HG02870 (cell line): ENCODE results near the gene KIAA1671.
"Not testable (repeated sequence)": the region's sequence is repeated elsewhere in the genome, so short reads cannot be mapped to it uniquely, and the experiment has no call there.

Experiments
- ATAC-seq: cut with Tn5 transposase; IDR thresholded peaks from one replicate; pipeline ENCODE4 v1.9.1; 2021; ENCODE audit warnings: mild to moderate bottlenecking, moderate library complexity; ENCODE audit not compliant: unreplicated experiment

KIAA1671 gene

DNA sequence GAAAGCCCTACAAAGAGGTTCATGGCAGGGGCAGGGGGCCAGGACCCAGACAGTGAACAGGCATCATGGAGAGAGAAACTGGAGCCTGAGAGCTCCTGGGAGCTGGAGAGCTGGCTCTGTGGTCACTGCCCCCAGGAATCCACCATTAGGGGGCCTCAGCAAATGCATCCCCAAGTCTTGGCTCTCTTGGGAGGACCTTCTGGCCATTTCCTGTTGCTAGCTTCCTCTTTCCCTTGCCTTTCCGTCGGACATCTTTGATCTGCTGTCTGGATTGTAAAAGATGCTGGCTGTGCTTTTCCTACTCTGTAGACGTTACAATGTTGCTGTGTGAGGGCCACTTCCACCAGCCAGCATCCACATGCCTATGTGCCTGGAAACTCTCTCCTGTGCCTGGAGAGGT is 259.8 kb downstream of the KIAA1671 start:
- ATAC-seq, result no peak

DNA sequence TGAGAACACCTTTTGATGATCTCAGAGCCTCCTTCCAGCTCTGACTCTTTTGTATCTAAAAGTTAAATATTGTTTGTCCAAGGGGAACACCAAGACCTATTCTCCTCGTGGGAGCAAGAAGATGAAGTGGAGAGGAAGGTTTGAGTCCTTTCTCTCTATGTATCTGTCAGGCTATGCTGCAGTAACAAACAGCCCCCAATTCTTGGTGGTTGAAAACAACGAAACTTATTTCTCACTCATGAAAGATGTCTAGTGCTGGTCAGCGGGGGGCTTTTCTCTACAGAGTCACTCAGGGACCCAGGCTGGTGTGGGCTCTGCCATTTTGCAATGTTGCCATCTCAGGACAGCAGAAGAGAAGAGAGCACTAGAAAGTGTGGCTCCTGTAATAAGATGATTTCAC is 260.7 kb downstream of the KIAA1671 start:
- no peak for ATAC-seq

DNA sequence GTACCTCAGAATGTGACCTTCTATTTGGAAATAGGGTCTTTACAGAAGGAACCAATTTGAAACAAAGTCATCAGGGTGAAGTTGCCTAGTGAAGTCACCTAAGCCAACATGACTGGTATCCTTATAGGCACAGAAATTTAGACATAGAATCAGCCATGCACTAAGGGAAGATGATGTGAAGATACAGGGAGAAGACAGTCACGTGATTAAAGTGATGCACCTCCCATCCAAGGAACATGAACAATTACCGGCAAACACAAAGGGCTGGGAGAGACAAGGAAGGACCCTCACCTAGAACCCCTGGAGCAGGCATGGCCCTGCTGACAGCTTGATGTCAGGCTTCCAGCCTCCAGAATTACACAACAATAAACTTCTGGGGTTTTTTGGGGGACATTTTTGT is 263.7 kb downstream of the KIAA1671 start:
- ATAC-seq, result no peak

DNA sequence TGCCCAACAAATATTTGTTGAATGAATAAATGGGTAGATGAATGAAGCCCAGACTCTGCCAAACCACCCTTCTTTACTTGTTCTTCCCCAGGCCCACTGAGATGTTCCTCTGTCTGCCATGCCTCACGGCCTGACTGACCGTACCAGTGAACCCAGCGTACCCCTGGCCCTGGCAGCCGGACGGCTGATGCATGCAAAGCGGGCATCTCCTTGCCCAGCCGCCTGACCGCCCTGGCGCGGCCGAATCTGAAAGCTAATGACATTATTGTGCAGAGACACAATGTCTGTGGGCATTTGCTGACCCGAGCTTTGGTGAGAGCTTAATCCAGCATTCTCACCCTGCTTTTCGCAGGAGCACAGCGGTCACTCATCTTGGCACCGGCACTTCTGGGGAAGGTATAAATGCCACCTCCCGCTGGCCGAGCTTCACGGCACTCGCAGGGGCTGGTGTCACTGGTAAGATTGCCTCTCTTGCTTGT is 266.7 kb downstream of the KIAA1671 start, which contains the start of gene CRYBB2:
CRYBB2 (plus strand) TSS at position 429 of the 479 bp plus-strand sequence. CDS start 1,791 bp downstream, outside the sequence.
- ATAC-seq, result no peak

DNA sequence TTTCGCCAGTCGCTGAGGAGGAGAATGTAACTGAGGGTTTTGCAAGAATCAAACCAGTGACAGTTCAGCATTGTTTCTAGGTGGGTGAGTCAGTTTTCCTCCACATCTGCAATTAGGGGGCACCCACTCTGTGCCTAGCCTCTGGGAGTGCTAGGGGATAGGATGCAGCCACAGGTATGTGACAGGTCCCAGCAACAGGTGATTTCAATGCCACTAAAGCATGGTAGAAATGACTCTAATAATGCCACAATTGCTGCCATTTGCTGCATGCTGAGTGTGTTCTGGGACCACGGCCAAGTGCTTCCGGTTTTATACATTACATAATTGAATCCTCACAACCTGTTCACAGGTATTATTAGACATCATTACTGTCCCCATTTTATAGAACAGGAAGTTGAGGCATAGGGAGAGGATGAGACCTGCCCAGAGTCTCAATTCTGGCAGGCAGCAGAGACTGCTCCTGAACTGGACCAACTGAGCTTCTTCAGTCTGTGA is 267.5 kb downstream of the KIAA1671 start:
- no peak for ATAC-seq

DNA sequence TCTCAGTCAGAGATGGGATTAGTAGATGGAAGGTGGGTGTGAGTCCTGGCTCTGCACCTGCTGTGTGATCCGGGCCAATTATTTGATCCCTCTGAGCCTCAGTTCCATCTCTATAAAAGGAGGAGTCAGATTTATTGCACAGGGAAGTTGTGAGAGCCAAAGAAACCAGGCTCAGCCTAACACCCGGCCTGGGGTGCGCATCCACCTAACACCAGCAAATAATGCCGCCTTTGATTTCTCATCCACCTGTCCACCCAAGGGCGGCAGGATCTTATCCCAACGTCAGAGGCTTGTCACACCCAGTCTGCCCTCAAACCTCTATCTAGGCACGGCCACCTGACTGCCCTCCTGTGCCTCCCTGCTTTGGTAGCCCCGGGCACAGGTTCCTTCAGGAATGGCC is 269.3 kb downstream of the KIAA1671 start:
- ATAC-seq, result no peak

DNA sequence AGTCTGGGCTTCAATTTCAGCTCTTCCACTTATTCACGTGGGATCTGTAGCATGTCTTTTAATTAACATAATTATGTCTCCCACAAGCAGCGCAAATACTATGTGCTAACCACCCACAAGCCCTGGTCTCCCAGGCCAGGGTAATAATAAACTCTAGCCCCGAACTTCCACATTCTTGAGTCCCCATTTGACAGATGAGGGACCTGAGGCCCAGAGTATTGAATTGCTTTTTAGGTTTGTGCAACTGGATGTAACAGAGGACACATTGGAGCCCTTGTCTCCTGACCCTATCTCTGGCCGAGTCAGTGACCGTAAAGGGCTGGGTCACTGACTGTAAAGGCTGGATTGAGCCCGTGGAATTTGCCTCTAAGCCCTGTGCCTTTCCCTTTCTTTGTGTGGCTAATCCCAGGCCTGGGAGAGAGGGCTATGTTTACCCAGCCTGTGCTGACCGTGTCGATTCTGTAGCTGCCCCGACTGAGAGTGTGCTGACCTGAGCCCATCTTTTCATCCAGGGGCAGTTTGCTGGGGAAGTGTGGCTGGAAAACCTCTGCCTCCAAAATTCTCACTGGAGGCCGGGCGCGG is 270.8 kb downstream of the KIAA1671 start:
- ATAC-seq, result no peak

DNA sequence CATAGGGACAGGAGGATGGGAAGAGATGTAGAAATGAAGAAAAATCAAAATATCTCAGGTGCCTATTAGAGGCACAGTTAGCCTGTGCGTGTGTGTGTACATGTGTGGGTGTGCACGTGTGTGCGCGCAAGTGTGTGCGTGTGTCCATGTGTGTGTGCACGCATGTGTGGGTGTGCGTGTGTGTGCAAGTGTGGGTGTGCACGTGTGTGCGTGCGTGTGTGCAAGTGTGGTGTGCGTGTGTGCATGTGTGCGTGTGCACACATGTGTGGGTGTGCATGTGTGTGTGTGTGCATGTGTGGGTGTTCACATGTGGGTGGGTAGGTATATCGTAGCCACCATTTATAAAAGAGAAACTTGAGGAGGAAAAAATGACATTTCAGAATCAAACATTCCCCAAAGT is 276.3 kb downstream of the KIAA1671 start:
- no peak for ATAC-seq

DNA sequence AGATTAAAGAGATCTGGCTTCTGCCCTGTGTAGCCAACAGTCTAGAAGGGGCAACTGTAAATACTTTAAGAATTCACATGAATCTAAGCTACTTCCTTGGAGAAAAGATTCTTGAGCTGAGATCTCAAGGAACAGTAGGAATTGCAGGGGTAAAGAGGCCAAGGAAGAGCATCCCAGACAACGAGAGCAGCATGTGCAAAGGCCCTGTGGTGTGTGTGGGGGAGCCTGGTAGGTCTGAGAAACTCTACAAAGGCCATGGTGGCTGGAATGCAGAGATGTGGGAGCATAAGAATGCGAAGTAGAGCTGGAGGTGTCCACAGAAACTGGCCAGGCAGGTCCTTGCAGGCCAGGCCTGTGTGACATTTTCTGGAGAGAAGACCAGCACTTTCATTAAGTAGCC is 278.2 kb downstream of the KIAA1671 start:
- ATAC-seq, result not testable (repeated sequence)

DNA sequence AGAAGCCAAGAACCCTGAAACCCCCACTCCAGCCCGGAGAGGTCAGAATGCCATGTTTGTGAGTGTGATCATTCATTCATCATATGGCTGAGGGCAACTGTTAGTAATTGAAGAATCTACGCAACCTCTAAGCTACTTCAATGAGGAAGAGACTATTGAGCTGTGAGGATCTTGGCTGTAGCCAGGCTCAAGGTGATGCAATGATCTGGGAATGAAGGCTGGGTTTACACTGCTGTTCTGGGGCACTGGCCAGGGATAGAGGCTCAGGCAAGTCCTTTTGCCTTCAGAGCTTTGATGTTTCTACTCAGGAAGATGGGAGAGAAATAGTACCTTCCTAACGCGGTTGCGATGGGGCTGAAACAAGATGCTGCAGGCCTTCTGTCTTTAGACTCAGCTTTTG is 279.8 kb downstream of the KIAA1671 start:
- no peak for ATAC-seq

DNA sequence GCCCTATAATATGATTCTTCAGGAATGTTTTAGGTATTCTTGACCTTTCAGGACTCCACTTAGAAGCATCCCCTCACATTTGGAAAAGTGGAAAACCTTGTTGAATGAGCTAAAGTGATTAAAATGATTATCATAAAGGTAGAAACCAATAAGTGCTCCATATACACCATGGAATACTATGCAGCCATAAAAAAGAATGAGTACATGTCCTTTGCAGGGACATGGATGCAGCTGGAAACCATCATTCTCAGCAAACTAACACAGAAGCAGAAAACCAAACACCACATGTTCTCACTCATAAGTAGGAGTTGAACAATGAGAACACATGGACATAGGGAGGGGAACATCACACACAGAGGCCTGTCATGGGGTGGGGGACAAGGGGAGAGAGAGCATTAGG is 281.2 kb downstream of the KIAA1671 start:
- ATAC-seq, result not testable (repeated sequence)

DNA sequence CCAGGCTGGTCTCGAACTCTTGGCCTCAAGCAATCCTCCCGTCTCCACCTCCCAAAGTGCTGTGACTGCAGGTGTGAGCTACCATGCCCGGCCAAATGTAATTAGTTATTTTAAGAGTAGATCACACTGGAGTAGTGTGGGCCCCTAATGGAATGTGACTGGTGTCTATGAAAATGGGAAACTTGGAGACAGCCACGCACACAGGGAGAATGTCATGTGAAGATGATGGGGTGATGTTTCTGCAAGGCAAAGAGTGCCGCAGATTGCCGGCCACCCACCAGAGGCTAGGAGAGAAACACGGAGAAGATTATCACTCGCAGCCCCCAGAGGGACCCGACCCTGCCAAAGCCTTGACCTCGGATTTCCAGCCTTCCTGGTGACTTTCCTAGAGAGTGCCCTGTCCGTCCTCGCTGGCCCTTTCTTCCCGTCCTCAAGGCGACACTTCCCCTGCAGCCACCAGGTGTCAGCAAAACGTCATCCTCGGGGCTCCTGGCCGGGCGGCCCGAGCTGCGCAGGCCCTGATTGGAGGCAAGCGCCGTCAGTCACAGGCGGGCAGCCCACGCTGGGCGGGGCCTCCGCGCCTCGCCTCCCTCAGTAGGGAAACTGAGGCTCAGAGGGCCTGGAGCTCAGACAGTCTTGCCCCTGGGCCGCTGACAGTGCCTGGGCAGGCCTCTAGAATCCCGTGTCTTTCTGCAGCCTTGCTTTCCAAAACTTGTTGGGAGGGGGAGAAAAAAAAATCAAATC is 283.2 kb downstream of the KIAA1671 start:
- ATAC-seq, result no peak

DNA sequence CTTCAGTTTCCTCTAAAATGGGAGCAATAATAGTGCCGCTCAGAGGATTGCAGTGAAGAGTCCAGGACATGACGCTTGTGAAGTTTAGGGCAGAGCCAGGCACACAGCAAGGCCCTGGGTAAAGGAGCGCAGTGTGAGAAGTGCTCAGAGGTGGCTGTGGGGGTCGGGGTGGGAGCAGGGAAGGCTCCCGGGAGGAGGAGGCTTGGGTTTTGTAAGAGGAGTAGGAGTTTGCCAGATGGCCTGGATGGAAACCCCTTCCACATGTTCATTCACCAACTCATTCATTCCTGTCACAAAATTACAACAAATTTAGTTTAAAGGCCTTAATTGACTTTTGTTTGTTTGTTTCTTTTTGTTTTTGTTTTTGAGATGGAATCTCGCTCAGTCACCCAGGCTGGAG is 283.9 kb downstream of the KIAA1671 start:
- no peak for ATAC-seq

DNA sequence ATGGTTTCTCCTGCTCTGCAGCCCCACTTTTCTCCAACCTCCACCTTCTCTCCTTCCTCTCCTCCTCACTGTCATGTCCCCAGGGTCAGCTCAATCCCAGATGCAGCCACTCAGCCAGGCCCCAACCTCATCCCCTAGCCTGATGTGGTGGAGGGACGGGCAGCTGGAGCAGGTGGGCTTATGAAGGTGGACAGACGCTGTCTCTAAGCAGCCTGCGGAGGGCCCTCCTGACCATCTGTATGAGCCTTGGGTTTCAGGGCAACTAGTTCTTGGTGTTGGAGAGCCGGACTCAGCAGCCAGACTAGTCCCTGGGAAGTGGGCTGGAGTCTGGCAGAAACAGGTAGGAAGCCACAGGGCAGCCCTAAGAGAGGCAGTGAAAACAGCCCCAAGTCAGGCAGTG is 285.0 kb downstream of the KIAA1671 start:
- ATAC-seq, result no peak

DNA sequence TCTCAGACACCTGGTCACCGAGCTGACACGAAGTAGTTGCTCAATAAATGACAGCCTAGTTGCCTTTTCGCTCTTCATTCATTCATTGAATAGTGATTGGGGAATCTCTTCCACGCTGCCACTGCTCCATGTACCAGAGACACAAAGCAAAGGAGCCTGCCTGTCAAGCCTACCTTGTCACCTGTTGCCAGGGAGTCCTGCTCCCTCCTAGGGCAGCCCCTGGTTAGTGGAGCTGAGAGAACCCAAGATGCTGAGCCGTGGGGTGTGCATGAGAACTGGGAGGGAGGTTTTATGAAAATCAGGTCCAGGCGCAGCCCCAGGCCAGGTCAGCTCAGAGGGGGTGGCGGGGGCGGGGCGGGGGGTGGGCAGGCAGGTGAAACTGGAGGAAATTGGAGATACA is 285.5 kb downstream of the KIAA1671 start:
- not testable (repeated sequence) for ATAC-seq
